Skeletal muscle cell (primary cell): ENCODE measurements around the gene HOMER1.

Experiments used
- DNase-seq: peaks from one replicate; pipeline ENCODE4 v3.0.0-alpha.2; 2010; ENCODE audit warnings: low read depth
- H3K4me3 ChIP-seq: 2 replicates; pipeline ENCODE4 v1.5.1; 2011; ENCODE audit warnings: low read depth, mild to moderate bottlenecking, control low read depth, low read length, moderate library complexity

Gene HOMER1

GRCh38 chr5:79513704-79514390 is at the start of gene HOMER1:
HOMER1 (minus strand) TSS chr5:79514134; CDS start chr5:79512774, 1,360 bp downstream.
- DNase-seq: peak; percentile 62

GRCh38 chr5:79563247-79563590 is 49.3 kb upstream of the HOMER1 start:
- no peak overlapping the region for H3K4me3 ChIP-seq
- no peak for DNase-seq

More at GRCh38 chr5:79513704-79514390, at the start of gene HOMER1:
- peak within 1 kb of the TSS; percentile 82 for H3K4me3 ChIP-seq

GRCh38 chr5:79562351-79563246 is 48.7 kb upstream of the HOMER1 start:
- DNase-seq: no peak
- no peak overlapping the region for H3K4me3 ChIP-seq

GRCh38 chr5:79561525-79561893 is 47.6 kb upstream of the HOMER1 start:
- H3K4me3 ChIP-seq: no peak overlapping the region
- DNase-seq: no peak

- no peak for DNase-seq
Measured at GRCh38 chr5:79560771-79561524, 47.0 kb upstream of the HOMER1 start.

GRCh38 chr5:79555418-79555817 is 41.5 kb upstream of the HOMER1 start:
- DNase-seq: no peak
- H3K4me3 ChIP-seq: no peak overlapping the region

More at GRCh38 chr5:79560771-79561524, 47.0 kb upstream of the HOMER1 start:
- H3K4me3 ChIP-seq: no peak overlapping the region

GRCh38 chr5:79552984-79553383 is 39.0 kb upstream of the HOMER1 start:
- DNase-seq: no peak
- H3K4me3 ChIP-seq: no peak overlapping the region

- no peak for DNase-seq
- H3K4me3 ChIP-seq: no peak overlapping the region
Measured at GRCh38 chr5:79547982-79548381, 34.0 kb upstream of the HOMER1 start.

- no peak for DNase-seq
- no peak overlapping the region for H3K4me3 ChIP-seq
Measured at GRCh38 chr5:79547429-79547822, 33.5 kb upstream of the HOMER1 start.

- no peak overlapping the region for H3K4me3 ChIP-seq
- DNase-seq: no peak
Measured at GRCh38 chr5:79546782-79547428, 33.0 kb upstream of the HOMER1 start.

- DNase-seq: no peak
- H3K4me3 ChIP-seq: no peak overlapping the region
Measured at GRCh38 chr5:79544131-79544530, 30.2 kb upstream of the HOMER1 start.

GRCh38 chr5:79540939-79541338 is 27.0 kb upstream of the HOMER1 start:
- DNase-seq: no peak
- no peak overlapping the region for H3K4me3 ChIP-seq

GRCh38 chr5:79536193-79536906 is 22.4 kb upstream of the HOMER1 start:
- DNase-seq: no peak
- H3K4me3 ChIP-seq: no peak overlapping the region

GRCh38 chr5:79535477-79536192 is 21.7 kb upstream of the HOMER1 start:
- DNase-seq: no peak
- no peak overlapping the region for H3K4me3 ChIP-seq

- no peak for DNase-seq
Measured at GRCh38 chr5:79529110-79529509, 15.2 kb upstream of the HOMER1 start.

GRCh38 chr5:79527431-79527830 is 13.5 kb upstream of the HOMER1 start:
- no peak overlapping the region for H3K4me3 ChIP-seq
- no peak for DNase-seq

More at GRCh38 chr5:79529110-79529509, 15.2 kb upstream of the HOMER1 start:
- H3K4me3 ChIP-seq: no peak overlapping the region

- no peak overlapping the region for H3K4me3 ChIP-seq
Measured at GRCh38 chr5:79526928-79527327, 13.0 kb upstream of the HOMER1 start.

GRCh38 chr5:79526493-79526892 is 12.6 kb upstream of the HOMER1 start:
- H3K4me3 ChIP-seq: no peak overlapping the region
- no peak for DNase-seq

More at GRCh38 chr5:79526928-79527327, 13.0 kb upstream of the HOMER1 start:
- DNase-seq: no peak
